H9 (cell line): ENCODE results near the gene SYMPK. TPM values are rescaled to one million over a fixed set of nuclear protein-coding genes. Genes with fewer than 3 reads are reported as not detected.
A peak's percentile ranks its signal among the peaks of the same experiment; 100 is the strongest.

ENCODE experiments used
- DNase-seq: peaks from one replicate; pipeline ENCODE4 v3.0.0-alpha.2; 2017
- H2AFZ ChIP-seq: one replicate; pipeline ENCODE4 v1.6.1; 2013; ENCODE audit warnings: mild to moderate bottlenecking, low read length, control low read depth, moderate library complexity
- H2AK5ac ChIP-seq: 2 replicates; pipeline ENCODE4 v1.6.1; 2013; ENCODE audit warnings: low read length, control low read depth, mixed read lengths; ENCODE audit not compliant: insufficient read length
- H2BK120ac ChIP-seq: one replicate; pipeline ENCODE4 v1.6.1; 2013; ENCODE audit warnings: low read depth, mild to moderate bottlenecking, low read length, control low read depth, inconsistent platforms; ENCODE audit not compliant: poor library complexity, severe bottlenecking
- H2BK12ac ChIP-seq: 2 replicates; pipeline ENCODE4 v1.6.1; 2013; ENCODE audit warnings: low read length, control low read depth, mixed read lengths, low read depth; ENCODE audit not compliant: insufficient read length
- H2BK15ac ChIP-seq: 2 replicates; pipeline ENCODE4 v1.6.1; 2013; ENCODE audit warnings: low read depth, low read length, control low read depth
- H2BK20ac ChIP-seq: one replicate; pipeline ENCODE4 v1.6.1; 2013; ENCODE audit warnings: low read depth, mild to moderate bottlenecking, low read length, control low read depth, inconsistent platforms; ENCODE audit not compliant: poor library complexity, severe bottlenecking
- H2BK5ac ChIP-seq: 2 replicates; pipeline ENCODE4 v1.6.1; 2013; ENCODE audit warnings: low read length, control low read depth, mixed read lengths; ENCODE audit not compliant: insufficient read length
- H3K14ac ChIP-seq: 2 replicates; pipeline ENCODE4 v1.6.1; 2013; ENCODE audit warnings: low read length, control low read depth; ENCODE audit not compliant: insufficient read depth
- H3K18ac ChIP-seq: 2 replicates; pipeline ENCODE4 v1.6.1; 2013; ENCODE audit warnings: low read depth, mild to moderate bottlenecking, mixed read lengths, low read length, control low read depth; ENCODE audit not compliant: insufficient read length
- H3K23ac ChIP-seq: 2 replicates; pipeline ENCODE4 v1.6.1; 2013; ENCODE audit warnings: low read length, control low read depth, mixed read lengths, low read depth; ENCODE audit not compliant: insufficient read length
- H3K23me2 ChIP-seq: 2 replicates; pipeline ENCODE4 v1.6.1; 2013; ENCODE audit warnings: low read depth, mild to moderate bottlenecking, mixed read lengths, low read length, control low read depth; ENCODE audit not compliant: insufficient read length, poor library complexity, severe bottlenecking
- H3K27ac ChIP-seq: 2 replicates; pipeline ENCODE4 v1.5.1; 2013; ENCODE audit warnings: low read length, control low read depth, mixed read lengths, low read depth; ENCODE audit not compliant: insufficient read length
- H3K27me3 ChIP-seq: 2 replicates; pipeline ENCODE4 v1.6.1; 2013; ENCODE audit warnings: low read length, control low read depth, inconsistent platforms; ENCODE audit not compliant: insufficient read depth
- H3K4ac ChIP-seq: 2 replicates; pipeline ENCODE4 v1.6.1; 2013; ENCODE audit warnings: low read depth, mild to moderate bottlenecking, control low read depth, inconsistent platforms, low read length, moderate library complexity
- H3K4me1 ChIP-seq: 2 replicates; pipeline ENCODE4 v1.6.1; 2013; ENCODE audit warnings: low read length, control low read depth, inconsistent platforms; ENCODE audit not compliant: insufficient read depth
- H3K4me2 ChIP-seq: 2 replicates; pipeline ENCODE4 v1.6.1; 2013; ENCODE audit warnings: low read length, control low read depth, mixed read lengths; ENCODE audit not compliant: insufficient read length, insufficient read depth
- H3K56ac ChIP-seq: 2 replicates; pipeline ENCODE4 v1.6.1; 2013; ENCODE audit warnings: low read depth, mild to moderate bottlenecking, mixed read lengths, low read length, control low read depth; ENCODE audit not compliant: insufficient read length
- H3K79me1 ChIP-seq: 2 replicates; pipeline ENCODE4 v1.6.1; 2013; ENCODE audit warnings: low read depth, mild to moderate bottlenecking, moderate library complexity, low read length, control low read depth, inconsistent platforms; ENCODE audit not compliant: insufficient read depth, poor library complexity, severe bottlenecking
- H3K79me2 ChIP-seq: 2 replicates; pipeline ENCODE4 v1.6.1; 2013; ENCODE audit warnings: low read length, control low read depth, inconsistent platforms; ENCODE audit not compliant: insufficient read depth
- H3K9ac ChIP-seq: 2 replicates; pipeline ENCODE4 v1.6.1; 2013; ENCODE audit warnings: low read length, control low read depth, mixed read lengths; ENCODE audit not compliant: insufficient read length; ENCODE audit errors: extremely low read depth
- H3K9me3 ChIP-seq: one replicate; pipeline ENCODE4 v1.6.1; 2013; ENCODE audit warnings: low read depth, low read length, inconsistent platforms; ENCODE audit not compliant: control insufficient read depth
- H3T11ph ChIP-seq: one replicate; pipeline ENCODE4 v1.6.1; 2013; ENCODE audit warnings: mild to moderate bottlenecking, low read length, control low read depth, inconsistent platforms
- H4K20me1 ChIP-seq: one replicate; pipeline ENCODE4 v1.6.1; 2013; ENCODE audit not compliant: control insufficient read depth, insufficient read length, insufficient read depth
- H4K5ac ChIP-seq: 2 replicates; pipeline ENCODE4 v1.6.1; 2013; ENCODE audit warnings: low read depth, mild to moderate bottlenecking, mixed read lengths, low read length, control low read depth; ENCODE audit not compliant: insufficient read length
- H4K8ac ChIP-seq: replicated peaks from 2 replicates; pipeline ENCODE4 v1.6.1; 2013; ENCODE audit warnings: low read length, control low read depth, mixed read lengths, low read depth; ENCODE audit not compliant: insufficient read length
- H4K91ac ChIP-seq: 2 replicates; pipeline ENCODE4 v1.6.1; 2013; ENCODE audit warnings: low read depth, mild to moderate bottlenecking, moderate library complexity, mixed read lengths, low read length, control low read depth; ENCODE audit not compliant: insufficient read length
- H3K27ac Mint-ChIP-seq, 3 experiments: 2 replicates in 2 of 3; 3 replicates in 1 of 3; pipeline ENCODE4 v1.8.0; 2020 to 2021; ENCODE audit warnings: mixed read lengths in 3 of 3, mild to moderate bottlenecking in 1 of 3, moderate library complexity in 1 of 3
- H3K27me3 Mint-ChIP-seq: 2 replicates; pipeline ENCODE4 v1.8.0; 2021; ENCODE audit warnings: low read depth, mild to moderate bottlenecking, moderate library complexity, mixed read lengths
- H3K36me3 Mint-ChIP-seq, 3 experiments: 2 replicates in 2 of 3; 3 replicates in 1 of 3; pipeline ENCODE4 v1.8.0; 2020 to 2021; ENCODE audit warnings: low read depth in 3 of 3, mixed read lengths in 3 of 3; ENCODE audit not compliant: insufficient read depth in 1 of 3
- H3K4me1 Mint-ChIP-seq, 2 experiments: 2 replicates each; pipeline ENCODE4 v1.8.0; 2020; ENCODE audit warnings: mixed read lengths in 2 of 2
- H3K4me3 Mint-ChIP-seq, 2 experiments: 2 replicates in 1 of 2; 3 replicates in 1 of 2; pipeline ENCODE4 v1.8.0; 2020 to 2021; ENCODE audit warnings: mild to moderate bottlenecking in 2 of 2, mixed read lengths in 2 of 2, moderate library complexity in 1 of 2
- H3K9me3 Mint-ChIP-seq, 2 experiments: 2 replicates in 1 of 2; 3 replicates in 1 of 2; pipeline ENCODE4 v1.8.0; 2020; ENCODE audit warnings: mild to moderate bottlenecking in 2 of 2, mixed read lengths in 2 of 2, moderate library complexity in 1 of 2
- WGBS: extraction: QIAGEN DNeasy Blood & Tissue Kit; methylation state at CpG from one replicate; pipeline ENCODE4 v1.1.7; 2013; ENCODE audit warnings: missing lambda C conversion rate, low lambda C conversion rate, mixed read lengths; ENCODE audit not compliant: insufficient read length; ENCODE audit errors: extremely low coverage; 5-methylcytosine and 5-hydroxymethylcytosine counted together
- total RNA-seq: library from RNA; stranded (reverse); gene quantifications from 2 replicates; pipeline ENCODE4 v1.2.1, GENCODE V29; 2021
- TF ChIP-seq, protein P1 (sequence below): fragments of 200-600 bp; sonication (generic); conservative IDR thresholded peaks from 3 replicates; pipeline ENCODE4 v1.8.0; 2021; ENCODE audit warnings: antibody characterized with exemption, mild to moderate bottlenecking

The SYMPK gene
- total RNA-seq, 1 experiment from 2014 or later = 104 TPM

DNA sequence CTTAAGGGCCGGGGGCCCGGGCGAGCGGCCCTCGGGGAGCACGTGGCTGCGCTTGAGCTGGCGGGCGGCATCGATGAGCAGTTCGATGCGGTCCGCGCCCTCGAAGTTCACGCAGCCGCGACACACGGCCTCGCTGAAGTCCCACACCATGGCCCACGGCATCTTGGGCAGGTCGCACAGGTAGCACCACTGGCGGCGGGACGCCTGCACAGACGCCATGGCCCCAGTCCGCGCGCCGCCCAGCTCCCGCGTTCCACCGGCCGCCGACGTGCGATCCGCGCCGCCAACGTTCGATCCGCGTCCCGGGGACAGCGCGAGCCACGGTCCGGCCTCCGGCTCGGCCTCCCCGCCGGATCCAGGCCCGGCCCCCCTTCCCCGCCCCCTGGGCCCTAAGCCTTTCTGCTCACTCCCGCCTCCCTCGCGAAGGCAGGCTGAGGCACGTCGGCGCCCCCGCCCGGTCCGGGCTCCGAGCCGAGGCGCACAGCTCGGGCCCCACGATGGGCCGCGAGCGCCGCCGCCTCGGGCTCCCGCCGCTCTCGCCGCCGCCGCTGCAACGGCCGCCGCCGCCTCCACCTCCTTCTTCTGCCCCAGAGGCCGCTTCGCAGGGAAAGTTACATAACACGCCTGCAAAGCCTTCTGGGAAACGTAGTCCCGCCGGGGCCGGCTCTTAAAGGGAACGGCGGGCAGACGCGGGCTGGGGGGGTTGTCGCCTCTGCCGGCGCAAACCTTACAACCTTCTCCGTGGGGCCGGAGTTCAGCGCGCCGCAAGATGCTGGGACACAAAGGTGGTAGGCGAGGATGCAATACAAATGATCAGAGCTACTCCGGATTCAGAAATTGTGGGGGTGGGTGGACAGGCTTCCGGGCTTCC is 22.8 kb upstream of the SYMPK start, which contains the start of gene IRF2BP1:
Gene IRF2BP1 (minus strand): TSS at position 586 of the 871 bp plus-strand sequence. CDS start 367 bp downstream, at position 219.
- no peak within 1 kb of the TSS for H2AFZ ChIP-seq
- peaks cover 4 to 7% (median 5%) of the 10 kb centered on the region in 3 experiments; a peak in 4 of 7 replicates for H3K36me3 Mint-ChIP-seq
- peak within 1 kb of the TSS; percentile 77 for H3K9ac ChIP-seq
- H4K8ac ChIP-seq = no peak within 1 kb of the TSS
- no peak within 1 kb of the TSS for H3K23ac ChIP-seq
- H3K4me1 ChIP-seq = peaks cover 2% of the 10 kb centered on the region; the same call in 1 of the 2 replicates
- TF ChIP-seq, protein P1, sequence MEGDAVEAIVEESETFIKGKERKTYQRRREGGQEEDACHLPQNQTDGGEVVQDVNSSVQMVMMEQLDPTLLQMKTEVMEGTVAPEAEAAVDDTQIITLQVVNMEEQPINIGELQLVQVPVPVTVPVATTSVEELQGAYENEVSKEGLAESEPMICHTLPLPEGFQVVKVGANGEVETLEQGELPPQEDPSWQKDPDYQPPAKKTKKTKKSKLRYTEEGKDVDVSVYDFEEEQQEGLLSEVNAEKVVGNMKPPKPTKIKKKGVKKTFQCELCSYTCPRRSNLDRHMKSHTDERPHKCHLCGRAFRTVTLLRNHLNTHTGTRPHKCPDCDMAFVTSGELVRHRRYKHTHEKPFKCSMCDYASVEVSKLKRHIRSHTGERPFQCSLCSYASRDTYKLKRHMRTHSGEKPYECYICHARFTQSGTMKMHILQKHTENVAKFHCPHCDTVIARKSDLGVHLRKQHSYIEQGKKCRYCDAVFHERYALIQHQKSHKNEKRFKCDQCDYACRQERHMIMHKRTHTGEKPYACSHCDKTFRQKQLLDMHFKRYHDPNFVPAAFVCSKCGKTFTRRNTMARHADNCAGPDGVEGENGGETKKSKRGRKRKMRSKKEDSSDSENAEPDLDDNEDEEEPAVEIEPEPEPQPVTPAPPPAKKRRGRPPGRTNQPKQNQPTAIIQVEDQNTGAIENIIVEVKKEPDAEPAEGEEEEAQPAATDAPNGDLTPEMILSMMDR = no peak
- no peaks in the 10 kb centered on the region for H3K9me3 Mint-ChIP-seq
- no peaks in the 10 kb centered on the region for H4K20me1 ChIP-seq
- no peak within 1 kb of the TSS for H2AK5ac ChIP-seq
- H4K5ac ChIP-seq = no peak within 1 kb of the TSS
- H3K56ac ChIP-seq = no peak within 1 kb of the TSS
- no peak within 1 kb of the TSS for H4K91ac ChIP-seq
- H3K4me3 Mint-ChIP-seq = peak within 1 kb of the TSS; percentile 87 to 94
- no peak within 1 kb of the TSS for H3T11ph ChIP-seq
- peaks cover 4% of the 10 kb centered on the region; the same call in 1 of the 2 replicates for H3K27me3 Mint-ChIP-seq
- WGBS = no CpG with 5 or more reads among the region's 107 CpGs
- H3K18ac ChIP-seq = peak within 1 kb of the TSS; percentile 83
- H3K14ac ChIP-seq = peak within 1 kb of the TSS; percentile 89
- peaks cover 23 to 33% of the 10 kb centered on the region in 2 experiments for H3K4me1 Mint-ChIP-seq
- no peak within 1 kb of the TSS for H2BK5ac ChIP-seq
- DNase-seq = peak; percentile 91
- no peak within 1 kb of the TSS for H3K4ac ChIP-seq
- peak within 1 kb of the TSS; percentile 76 for H3K4me2 ChIP-seq
- no peaks in the 10 kb centered on the region for H3K79me2 ChIP-seq
- H3K79me1 ChIP-seq = no peaks in the 10 kb centered on the region
- no peak within 1 kb of the TSS for H2BK15ac ChIP-seq
- H2BK20ac ChIP-seq = no peak within 1 kb of the TSS
- H2BK120ac ChIP-seq = no peak within 1 kb of the TSS
- peaks cover 19% of the 10 kb centered on the region for H3K23me2 ChIP-seq
- no peaks in the 10 kb centered on the region for H3K9me3 ChIP-seq
- H3K27ac Mint-ChIP-seq = peak within 1 kb of the TSS; percentile 98 to 99 (median 98)
- no peak within 1 kb of the TSS for H2BK12ac ChIP-seq
- H3K27ac ChIP-seq = no peak within 1 kb of the TSS
- H3K27me3 ChIP-seq = no peaks in the 10 kb centered on the region
